Forelimb muscle (tissue), 1 donor: ENCODE measurements around the gene MRPL28. TPM values are rescaled to one million over a fixed set of nuclear protein-coding genes. Genes with fewer than 3 reads are reported as not detected.
"Not testable (repeated sequence)": the region's sequence is repeated elsewhere in the genome, so short reads cannot be mapped to it uniquely, and the experiment has no call there.

Source experiments
- DNase-seq: peaks from one replicate; pipeline ENCODE4 v3.0.0-alpha.2; 2013; ENCODE audit warnings: low read depth
- polyA plus RNA-seq: library from polyadenylated mRNA; unstranded; fragments of 120-200 nt; gene quantifications from one replicate; pipeline ENCODE4 v1.2.1, GENCODE V29; 2013; ENCODE audit not compliant: insufficient read length

The MRPL28 gene
- polyA plus RNA-seq, 1 donor, result 44.6 TPM

- DNase-seq, result no peak
Measured at GRCh38 chr16:340370-341091, 29.8 kb downstream of the MRPL28 start.

- no peak for DNase-seq
Measured at GRCh38 chr16:339680-340079, 30.7 kb downstream of the MRPL28 start.

GRCh38 chr16:337975-338575 is 32.3 kb downstream of the MRPL28 start:
- no peak for DNase-seq

- DNase-seq, result no peak
Measured at GRCh38 chr16:337437-337836, 32.9 kb downstream of the MRPL28 start.

- no peak for DNase-seq
Measured at GRCh38 chr16:336269-336668, 34.1 kb downstream of the MRPL28 start.

- not testable (repeated sequence) for DNase-seq
Measured at GRCh38 chr16:334861-335632, 35.3 kb downstream of the MRPL28 start.

GRCh38 chr16:334164-334832 is 36.0 kb downstream of the MRPL28 start:
- not testable (repeated sequence) for DNase-seq

GRCh38 chr16:333406-334094 is 36.8 kb downstream of the MRPL28 start:
- DNase-seq, result no peak

- peak; percentile 26 for DNase-seq
Measured at GRCh38 chr16:331181-331814, 39.0 kb downstream of the MRPL28 start.

- no peak for DNase-seq
Measured at GRCh38 chr16:330741-331140, 39.6 kb downstream of the MRPL28 start.

GRCh38 chr16:325375-326145 is 44.8 kb downstream of the MRPL28 start:
- DNase-seq, result no peak

GRCh38 chr16:324451-325334 is 45.6 kb downstream of the MRPL28 start:
- no peak for DNase-seq

GRCh38 chr16:324201-324450 is 46.2 kb downstream of the MRPL28 start:
- DNase-seq, result no peak

- no peak for DNase-seq
Measured at GRCh38 chr16:322476-323143, 47.7 kb downstream of the MRPL28 start.

GRCh38 chr16:321532-321931 is 48.8 kb downstream of the MRPL28 start:
- no peak for DNase-seq

- no peak for DNase-seq
Measured at GRCh38 chr16:320206-320605, 50.1 kb downstream of the MRPL28 start.

- no peak for DNase-seq
Measured at GRCh38 chr16:318628-319027, 51.7 kb downstream of the MRPL28 start.

GRCh38 chr16:317583-317982 is 52.8 kb downstream of the MRPL28 start:
- no peak for DNase-seq
